ENCODE results near the gene ARHGEF17.

Gene ARHGEF17

DNA sequence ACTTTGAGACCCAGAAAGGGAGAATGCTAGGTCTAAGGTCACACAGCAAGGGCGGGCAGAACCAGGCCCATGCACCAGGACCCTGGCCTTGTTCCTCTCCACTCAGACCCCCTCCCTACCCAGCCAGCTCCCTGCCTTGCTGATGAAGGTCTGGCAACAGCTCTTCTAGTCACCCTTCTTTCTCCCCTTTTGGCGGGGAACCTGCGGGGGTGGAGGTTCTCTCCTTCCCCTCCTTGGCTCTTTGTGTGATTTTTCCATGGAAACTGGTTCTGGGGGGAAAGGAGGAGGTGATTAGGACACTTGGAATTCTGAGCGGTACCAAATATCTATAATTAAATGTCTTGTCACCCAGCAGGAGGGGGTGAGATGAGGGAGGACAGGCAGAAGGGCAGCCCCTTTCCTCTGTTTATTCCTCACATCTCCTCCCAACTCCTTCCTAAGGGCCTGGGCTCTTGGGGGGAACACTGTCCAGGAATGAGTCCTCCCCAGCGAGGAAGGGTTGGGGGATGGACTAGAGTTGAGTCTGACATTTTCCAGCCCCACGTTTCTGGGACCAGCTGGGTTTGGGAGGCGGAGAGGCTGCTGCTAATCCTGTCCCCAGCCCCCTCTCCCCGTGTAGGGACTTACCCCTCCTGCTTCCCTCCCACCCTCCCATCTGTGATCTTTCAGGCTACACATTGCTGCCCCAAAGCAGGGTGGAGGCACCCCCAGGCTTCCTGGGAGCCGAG, 7.4 kb downstream of the ARHGEF17 start:
- no peak for DNase-seq

DNA sequence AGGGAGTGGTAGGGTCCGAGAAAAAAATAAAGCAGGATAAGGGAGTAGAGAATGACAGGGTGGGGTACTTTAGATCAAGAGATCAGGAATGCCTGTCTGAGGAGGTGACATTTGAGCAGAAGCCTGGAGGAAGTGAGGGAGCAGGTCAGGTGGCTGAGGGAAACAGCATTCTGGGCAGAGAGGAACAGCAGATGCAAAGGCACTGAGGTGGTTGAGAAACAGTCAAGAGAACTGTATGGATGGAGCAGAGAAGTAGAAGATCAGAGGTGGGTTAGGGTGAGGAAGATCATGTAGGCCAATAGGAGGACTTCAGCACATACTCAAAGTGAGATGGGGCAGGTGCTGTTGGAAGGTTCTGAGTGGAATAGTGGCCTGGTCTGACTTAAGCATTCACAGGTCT, 8.3 kb downstream of the ARHGEF17 start:
- DNase-seq: no peak

DNA sequence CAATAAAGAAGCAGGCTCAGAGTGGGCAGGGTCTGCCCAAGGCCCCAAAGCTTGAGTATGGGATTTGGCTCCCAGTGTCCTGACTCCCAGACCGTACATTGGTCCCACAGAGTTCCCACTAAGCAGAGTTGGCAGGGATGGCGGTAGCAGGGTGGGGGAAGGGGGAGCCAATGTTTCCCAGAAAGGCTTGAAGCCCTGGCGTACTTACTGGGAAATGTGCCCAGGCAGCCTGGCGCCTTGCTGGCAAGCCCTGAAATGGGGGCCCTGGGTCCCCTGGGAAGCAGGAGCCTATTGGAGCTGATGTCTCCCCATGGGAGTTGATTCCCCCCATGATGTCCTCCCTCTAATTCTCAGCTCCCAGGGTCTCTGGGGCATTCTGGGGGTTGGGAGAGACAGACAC, 9.3 kb downstream of the ARHGEF17 start:
- DNase-seq: no peak

DNA sequence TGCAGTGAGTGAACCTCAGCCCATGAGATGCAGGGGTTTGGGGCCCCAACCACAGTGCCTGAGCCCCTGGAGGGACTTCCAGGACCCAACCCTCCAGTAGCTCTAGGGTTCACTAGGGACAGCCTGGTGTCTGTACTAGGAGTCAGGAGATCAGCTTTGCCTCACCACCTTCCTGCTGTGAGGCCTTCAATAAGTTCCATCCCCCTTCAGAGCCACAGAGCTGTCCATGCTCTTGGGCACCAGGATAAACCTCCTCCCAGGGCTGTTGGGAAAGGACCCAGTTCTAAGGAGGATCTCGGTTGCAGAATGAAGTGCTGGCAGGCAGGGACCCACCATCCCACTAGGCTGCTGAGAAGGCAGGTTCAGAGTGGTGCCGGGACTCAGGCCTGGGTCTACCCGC, 9.7 kb downstream of the ARHGEF17 start:
- no peak for DNase-seq

DNA sequence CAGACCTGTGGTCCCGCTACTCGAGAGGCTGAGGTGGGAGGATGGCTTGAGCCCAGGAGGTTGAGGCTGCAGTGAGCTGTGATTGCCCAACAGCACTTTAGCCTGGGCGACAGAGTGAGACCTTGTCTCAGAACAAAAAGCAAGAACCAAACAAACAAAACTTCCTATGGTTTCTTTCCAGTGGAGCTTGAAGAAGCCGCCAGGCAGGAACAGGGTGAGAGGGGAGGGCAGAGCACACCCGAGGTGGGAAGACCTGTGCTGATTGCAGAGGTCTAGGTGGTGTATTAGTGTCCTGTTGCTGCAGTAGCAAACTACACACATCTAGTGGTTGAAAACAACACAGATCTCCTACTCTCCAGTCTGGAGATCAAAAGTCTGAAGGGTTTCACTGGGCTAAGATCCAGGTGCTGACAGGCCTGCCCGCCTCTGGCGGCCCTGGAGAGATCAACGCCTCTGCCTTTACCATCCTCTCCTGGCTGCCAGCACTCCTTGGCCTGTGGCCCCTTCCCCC, 10.5 kb downstream of the ARHGEF17 start:
- DNase-seq: no peak

DNA sequence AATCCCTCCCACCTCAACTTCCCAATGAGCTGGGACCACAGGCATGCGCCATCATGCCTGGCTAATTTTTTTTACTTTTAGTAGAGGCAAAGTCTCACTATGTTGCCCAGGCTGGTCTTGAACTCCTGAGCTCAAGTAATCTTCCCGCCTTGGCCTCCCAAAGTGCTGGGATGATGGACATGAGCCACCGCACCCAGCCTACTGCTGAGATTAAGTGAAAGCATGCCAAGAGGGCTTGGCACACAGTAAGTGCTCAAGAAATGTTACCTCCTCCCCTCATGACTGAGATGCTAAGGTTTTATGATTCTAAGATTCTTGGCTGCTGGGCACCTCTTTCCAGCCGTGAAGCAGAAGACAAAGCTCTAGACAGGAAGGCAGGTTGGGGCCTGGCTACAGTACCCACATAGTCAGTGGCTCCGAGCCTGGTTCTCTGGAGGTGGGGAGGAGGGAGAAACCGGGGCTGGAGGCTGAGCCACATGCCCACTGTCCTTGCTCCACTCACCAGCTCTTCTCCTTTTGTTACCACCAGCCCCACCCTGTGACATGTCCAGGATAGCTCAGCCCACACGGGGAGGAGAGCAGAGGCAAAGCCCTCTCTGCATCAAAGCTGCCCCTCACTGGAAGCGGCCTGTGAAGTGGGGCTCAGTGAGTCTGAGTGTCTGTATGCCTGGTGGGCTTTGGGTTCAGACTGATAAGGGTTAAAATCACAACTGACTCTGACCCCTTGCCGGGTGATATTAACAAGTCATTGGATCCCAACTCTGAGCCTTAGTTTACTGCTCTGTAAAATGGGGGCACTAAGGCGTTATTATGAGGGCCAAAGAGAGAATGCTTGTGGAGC, 12.9 kb downstream of the ARHGEF17 start:
- DNase-seq: no peak

DNA sequence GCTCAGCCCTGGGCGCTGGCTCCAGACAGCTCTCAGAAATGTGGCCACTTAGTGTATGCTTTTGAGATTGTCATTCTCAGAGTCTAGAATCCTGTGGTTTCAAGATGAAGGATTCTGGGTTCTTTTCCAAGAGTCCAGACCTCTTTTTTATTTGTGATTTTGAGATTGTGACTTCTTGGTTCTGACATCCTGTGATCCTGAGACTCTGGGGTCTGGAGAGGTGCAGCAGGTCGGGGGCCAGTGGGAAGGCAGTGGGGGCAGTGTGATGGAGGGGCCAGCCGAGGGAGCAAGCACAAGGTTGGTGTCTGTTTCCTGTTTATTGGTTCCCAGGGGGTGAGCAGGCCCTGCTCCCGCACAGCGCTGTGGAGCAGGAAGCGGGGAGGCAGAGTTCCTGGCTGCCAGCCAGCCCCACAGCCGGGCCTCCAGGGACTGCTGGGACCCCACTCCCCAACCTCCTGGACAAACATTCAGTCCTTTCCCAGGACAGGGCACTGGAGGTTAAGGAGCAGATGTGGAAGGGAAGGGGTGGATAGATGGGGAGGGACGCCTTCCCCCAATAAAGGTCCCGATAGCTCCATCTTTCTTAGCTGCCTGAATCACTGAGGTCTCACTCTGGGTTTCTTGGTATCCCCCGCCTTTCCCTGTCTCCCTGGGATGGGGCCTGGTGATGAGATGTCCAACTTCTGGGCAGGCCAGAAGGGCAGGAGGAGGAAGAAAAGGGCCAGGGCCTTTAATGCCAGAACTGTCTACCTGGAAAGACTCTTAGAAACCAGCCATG, 13.7 kb downstream of the ARHGEF17 start:
- no peak for DNase-seq

DNA sequence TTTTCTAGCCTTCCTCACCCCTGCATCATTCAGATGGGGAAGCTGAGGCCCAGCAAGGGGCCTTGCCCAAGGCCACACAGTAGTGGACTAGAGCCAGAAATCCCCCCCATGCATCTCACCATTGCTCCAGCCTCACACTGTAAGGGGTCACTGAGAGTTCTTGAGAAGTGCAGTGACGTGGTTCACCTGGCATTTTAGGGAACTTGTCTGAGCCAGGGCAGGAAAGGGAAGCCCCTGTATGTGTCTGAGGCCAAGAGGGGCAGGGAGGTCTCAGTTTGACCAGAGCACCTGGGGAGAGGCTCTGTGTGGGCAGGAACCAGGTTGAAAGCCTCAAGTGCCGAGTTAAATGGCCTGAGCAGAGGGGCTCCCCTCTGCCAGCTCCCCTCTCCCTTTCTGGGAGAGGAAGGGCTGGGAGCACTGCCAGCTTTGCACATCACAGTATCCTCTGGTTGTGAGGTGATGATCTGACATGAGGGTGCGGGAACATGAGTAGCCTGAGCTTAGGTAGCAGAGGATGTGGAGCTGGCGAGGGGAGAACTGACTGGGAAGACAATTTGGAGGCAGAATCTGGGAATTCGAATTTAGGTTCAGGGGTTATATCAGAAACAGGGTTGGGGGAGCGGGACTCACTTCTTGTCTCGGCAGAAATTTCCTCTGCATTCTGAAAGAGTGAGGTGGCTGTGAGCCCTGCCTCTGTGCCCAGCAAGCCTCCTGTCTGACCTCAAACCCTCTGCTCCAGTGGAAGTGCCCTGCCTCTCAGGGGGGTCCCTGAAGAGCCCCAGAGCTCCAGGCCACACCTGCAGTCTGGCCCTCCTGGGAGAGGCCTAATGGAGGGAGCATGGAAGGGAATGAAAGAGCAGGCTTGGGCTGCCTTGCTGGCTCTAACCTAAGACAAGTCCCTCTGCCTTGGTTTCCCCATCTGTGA, 14.6 kb downstream of the ARHGEF17 start:
- DNase-seq: no peak

DNA sequence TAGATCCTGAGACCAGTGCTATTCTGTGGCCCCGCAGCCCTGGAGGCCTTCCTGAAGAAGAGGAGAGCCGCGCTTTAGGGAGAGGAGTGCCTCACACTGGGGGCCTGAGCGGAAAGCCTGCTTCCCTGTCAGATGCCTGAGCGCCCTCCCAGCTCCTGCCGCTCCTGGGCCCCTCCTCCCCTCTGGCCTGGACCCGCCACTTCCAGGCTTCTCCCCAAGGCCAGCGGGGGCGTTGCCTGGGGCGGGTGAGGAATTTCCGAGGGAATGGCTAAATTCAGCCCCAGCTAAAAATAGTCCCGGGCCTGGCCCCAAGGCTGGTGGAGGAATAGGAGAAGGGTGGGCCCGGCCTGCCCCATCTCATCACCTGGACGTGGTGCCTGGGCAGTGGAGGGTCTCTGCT, 15.4 kb downstream of the ARHGEF17 start:
- DNase-seq: no peak

DNA sequence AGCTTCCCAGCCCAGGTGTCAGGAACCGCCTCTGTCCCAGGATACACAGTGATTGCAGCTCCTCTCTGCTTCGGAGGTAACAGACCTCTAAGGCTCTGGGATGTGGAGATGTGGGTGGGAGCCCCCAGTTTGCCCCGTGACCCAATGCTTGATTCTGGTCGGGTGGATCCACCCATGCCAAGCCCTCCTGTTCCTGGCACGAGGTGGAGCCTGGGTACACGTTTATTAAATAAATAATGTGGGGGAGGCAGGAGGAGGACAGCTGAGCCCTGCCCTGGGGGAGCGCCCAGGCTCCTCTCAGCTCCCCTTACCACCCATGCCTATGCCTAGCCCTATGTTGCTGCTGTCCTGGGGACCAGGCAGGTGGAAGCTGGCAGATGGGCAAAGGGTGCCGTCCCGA, 16.0 kb downstream of the ARHGEF17 start:
- DNase-seq: no peak

DNA sequence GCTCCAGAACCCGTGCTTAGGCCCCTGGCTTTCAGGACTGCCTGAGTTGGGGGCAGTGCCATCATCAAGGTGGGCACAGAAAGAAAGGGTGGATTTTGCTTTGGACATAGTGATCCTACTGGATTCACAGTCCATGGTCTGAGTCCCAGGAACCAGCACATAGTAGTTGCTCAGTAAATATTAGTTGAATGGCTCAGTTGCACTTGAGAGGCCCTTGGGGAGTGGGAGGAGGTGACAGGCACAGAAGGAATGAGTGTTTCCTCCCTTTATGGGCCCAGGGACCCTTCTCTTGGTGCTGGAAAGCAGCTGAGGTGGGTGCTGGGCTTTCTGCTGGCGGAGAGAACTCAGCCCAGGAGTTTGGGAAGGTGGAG, 16.6 kb downstream of the ARHGEF17 start:
- no peak for DNase-seq

DNA sequence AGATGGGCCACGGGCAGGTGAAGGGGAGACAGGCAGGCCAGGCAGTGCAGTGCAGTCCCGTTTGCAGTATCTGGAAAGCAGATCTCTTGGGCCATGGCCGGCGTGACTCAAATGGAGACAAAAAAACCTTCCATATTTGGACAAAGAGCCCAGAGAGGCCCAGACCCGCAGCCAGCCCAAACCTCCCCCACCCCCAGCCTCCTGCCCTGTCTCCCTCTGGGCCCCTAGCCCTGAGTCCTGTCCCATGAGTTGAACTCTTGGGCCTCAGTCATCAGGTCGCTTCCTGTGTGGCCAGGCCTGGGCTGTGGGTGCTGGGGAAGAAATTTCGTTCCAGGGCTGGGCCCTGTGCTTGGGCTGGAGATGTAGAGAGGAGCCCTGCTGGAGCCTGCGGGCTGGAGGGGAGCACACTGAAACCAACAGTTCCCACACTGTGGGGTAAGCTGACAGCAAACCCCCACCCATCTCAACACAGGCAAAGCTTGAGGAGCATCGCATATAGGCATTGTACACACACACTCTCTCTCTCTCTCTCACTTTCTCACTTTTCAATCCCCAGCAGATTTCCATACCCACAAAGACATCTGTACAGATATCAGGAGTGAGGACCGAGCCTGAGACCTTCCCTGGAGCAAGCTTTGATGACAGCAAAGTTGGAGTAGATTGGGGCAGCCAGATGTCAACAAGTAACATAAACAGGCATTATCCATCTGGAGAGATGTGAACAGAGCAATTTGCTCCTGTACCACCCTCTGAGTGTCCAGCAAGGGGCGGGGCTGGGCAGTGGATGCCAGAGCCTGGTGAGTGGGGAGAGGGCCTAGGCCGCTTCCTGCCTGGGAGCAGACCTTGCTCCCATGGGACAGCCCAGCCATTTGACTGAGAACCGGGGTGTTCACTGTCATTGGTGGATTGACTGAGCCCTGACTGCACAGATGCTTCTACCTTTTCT, 17.2 kb downstream of the ARHGEF17 start:
- no peak for DNase-seq

DNA sequence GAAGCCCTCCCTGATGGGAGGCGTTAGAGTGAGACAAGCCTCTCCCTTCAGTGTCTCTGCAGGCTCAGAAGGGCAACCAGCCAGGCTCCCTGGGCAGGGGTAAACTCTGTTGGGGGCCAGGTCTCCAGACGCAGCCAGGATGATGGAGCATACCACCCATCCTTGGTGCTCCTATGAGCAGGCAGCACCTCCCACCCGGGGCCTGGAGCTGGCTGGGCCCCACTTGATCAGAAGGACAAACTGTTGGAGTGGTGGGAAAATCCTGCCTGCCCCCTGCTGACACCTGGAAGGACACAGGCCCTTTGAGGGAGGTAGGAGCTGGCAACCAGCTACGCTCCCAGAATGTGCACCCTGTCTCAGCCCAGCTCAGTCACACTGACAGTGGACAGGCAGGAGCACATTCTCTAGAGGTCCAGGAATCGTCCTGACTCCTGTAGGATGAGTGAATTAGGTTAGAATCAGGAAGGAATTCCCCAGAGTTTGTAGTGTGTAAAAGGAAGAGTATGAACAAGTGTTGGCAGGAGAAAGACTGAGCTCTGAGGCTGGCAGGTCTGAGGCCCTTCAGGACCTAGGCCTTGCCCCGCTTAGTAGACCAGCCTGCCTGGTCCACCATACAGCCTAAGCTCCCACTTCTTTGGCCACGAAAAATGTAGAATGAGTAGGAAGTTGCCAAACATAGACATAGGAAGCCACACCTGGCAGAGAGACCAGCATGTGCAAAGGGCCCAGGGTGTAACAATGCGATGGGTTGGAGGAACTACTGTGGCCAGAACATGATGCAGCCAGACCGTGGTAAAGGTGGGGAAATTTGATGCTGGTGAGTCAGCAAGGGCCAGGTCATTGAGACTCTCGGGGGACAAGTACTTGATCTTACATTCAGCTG, 19.1 kb downstream of the ARHGEF17 start:
- no peak for DNase-seq

DNA sequence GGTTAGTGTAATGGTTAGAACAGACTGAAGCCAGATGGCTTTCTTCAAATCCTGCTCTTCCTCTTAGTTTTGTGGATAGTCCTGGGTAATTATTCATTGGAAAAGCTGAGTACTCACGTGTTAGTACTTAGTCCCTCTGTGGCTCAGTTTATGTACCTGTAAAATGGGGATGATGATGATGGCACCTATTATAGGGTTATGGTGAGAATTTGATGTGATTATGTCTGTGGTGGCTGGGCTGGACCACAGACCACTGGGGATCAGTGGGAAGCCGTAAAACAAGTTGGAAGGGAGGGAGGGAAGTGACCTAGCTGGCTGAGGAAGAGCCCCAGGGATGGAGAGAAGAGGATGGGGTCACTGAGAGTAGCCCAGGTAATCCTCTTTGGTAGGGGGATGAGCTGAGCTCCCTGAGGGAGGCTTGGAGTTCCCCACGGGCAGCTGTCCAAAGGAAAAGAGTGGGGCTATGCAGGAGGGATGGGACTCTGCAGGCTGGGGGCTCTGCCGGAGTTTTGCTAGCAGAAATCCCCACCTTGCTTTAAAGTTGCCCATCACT, 19.8 kb downstream of the ARHGEF17 start:
- no peak for DNase-seq

DNA sequence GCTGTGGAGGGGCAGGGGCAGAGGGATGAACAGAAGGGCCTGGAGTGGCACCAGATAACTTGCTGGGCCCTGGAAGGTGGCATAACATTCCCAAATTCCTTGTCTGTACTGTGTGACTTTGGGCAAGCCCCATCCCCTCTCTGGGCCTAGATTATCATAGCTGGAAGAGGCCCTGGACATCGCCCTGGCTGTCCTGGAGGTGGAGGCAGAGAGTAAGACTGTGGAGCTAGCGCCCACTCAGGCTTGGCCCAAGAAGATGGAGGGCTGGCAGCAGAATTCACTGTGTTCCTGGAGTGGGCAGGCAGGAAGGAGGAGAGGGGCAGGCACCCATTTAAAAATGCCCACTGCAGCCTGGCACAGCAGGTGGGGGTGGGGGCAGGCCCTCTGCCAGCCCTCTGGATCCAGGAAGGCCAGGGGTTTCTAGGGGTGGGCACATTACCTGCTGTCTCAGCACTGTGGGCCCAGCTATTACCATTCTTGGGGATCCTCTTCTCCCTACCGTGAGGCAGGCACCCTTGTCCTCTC, 22.6 kb downstream of the ARHGEF17 start:
- DNase-seq: no peak

DNA sequence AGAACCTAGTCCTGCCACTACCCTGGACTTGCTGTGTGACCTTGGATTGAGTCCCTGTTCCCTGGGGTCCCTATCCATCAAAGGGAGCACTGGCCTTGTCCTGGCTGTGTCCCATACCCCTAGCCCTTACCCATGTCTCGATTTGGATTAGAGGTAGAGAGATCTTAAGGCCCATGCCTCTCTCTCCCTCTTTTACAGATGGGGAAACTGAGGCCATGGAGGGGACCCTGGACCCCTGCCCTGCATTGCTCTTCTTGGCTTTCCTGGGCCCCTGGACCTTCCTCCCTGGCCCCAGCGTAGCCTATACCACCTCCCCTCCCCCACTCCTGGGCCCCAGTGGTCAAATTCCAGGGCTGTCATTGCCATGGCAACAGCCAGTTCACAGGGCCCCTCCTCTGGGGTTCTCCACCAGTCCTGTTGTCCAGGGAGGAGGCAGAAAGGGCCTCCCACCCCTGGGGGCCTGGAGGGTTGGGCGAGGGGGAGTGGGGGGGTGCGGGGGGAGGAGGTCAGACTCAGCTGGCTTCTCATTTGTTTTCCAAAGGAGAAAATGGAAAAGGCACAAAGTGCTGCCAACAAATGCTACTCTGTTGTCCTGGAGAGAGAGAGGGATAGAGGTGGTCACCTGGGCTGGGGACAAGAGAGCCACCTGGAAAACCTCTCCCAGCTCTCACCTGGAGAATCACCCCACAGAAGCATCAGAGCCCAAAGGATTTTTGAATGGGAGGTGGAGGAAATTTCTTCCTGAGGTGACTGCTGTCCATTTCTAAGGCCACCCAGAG, 23.3 kb downstream of the ARHGEF17 start:
- no peak for DNase-seq

DNA sequence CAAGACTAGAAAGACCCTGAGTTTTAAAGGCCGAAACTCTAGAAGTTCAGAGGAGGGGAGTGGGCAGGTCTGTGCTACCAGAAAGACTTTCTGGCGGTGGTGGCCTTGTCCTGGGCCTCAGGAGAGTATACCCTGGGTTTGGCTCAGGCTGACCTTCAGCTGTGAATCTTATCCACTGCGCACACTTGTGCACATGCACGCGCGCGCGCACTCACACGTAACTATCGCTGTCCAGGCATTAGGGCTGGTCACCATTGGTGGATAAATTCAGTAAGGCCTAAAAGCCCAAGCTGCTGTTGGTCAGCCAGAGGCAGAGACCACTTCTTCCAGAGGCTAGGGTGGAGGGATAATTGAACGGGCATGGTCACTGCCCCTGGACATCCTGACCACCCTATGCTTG, 25.1 kb downstream of the ARHGEF17 start:
- DNase-seq: no peak

DNA sequence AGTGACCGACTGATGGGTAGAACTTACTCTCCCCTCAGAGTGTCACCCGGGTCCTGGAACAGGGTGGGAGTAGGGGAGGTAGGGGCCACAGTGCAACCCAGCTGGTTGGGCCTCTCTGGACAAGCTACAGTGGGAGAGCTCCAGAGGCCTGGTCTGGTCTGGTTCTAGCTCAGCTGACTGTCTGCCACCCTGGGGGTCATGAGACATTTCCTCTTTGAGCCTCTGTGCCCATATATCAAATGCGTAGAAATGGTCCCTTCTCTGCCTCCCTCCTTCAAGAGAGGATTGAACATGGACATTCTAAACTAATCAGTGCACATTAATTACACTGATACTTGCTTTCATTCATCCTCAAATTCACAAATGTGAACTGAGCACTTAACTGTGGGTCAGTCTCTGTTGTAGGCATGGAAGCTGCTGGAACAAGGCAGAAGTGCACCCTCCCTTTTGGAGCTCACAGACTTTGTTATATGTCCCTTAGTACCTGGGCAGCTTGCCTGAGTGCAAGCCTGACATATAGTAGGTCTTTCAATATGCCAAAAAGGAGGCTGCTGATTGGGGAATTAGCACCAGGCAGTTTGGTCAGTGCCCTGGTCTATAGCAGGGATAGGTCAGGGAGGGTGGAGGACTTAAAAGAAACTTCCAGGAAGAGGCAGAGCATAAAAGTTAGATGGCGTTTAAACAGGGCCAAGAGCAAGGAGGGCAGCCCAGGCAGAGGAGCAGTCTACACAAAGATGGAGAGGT, 25.7 kb downstream of the ARHGEF17 start:
- DNase-seq: no peak

All from NCI-H1417 treated with DMSO at 0.1 percent for 48 hours (cell line).